GM12874 (cell line): ENCODE data around the gene SLC10A3.

Experiments used
- CTCF ChIP-seq: IDR thresholded peaks from 2 replicates; pipeline ENCODE4 v1.5.1; 2011; ENCODE audit warnings: low read depth, mild to moderate bottlenecking, control low read depth, low read length, moderate library complexity; ENCODE audit not compliant: insufficient read depth

SLC10A3 gene

DNA sequence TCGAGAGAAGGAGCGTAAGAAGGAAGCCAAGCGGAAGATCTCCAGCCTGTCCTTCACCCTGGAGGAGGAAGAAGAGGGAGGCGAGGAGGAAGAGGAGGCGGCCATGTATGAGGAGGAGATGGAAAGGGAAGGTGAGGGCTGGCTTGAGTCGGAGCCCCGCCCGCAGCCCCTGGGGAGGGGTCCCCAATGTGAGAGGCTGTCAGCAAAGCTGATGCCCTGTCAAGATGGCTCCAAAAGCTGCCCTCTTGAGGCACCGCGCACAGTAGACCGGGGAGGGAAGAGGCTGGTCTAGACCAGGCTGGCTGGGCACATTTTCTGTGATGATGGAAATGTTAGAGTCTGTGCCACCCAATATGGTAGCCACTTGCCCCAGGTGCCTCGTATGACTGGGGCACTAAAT, 44.0 kb downstream of the SLC10A3 start:
- TF ChIP-seq CTCF = no peak

DNA sequence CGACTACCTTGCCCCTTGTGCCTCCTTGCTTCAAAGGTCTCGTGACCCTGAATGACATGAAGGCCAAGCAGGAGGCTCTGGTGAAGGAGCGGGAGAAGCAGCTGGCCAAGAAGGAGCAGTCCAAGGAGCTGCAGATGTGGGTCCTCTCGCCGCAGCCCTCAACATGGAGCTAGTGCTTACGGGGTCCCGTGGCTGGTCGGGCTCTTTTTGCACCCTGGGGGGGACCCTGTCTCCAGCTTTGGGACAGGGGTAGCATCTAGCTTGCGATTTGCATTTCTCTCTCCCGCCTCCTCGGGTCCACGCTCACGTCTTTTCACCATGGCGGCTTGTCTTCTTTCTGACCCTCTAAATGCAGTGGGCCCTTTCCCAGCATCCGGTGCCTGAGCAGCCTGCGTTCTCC, 44.7 kb downstream of the SLC10A3 start:
- no peak for TF ChIP-seq CTCF

DNA sequence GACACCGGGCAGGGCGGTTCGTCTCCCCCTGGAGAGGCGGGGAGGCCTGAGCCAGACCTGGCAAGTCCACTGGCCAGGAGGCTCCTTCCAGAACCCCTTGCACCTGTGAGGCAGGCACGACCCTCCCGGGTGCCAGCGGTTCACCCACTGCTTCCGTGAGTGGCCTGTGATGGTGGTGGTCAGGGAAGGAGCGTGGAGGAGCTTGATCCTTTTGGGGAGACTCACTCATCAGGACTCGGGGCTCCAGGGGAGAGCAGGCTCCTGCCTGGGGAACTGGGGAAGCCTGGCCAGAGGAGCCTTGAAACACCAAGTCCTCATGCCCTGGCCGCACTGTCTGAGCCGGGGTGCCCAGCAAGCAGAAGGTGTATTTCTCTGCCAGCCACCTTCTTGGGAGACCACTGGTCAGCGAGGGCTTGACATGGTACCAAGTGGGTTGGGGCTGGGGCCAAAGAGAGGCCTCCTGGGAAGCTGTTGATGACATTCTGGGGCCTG, 45.6 kb downstream of the SLC10A3 start:
- no peak for TF ChIP-seq CTCF

GRCh38 chrX:154443992-154444754, 46.3 kb downstream of the SLC10A3 start, which contains the start of gene FAM50A:
FAM50A (plus strand) TSS chrX:154444141; CDS start chrX:154444236, 95 bp downstream.
- no peak for TF ChIP-seq CTCF

DNA sequence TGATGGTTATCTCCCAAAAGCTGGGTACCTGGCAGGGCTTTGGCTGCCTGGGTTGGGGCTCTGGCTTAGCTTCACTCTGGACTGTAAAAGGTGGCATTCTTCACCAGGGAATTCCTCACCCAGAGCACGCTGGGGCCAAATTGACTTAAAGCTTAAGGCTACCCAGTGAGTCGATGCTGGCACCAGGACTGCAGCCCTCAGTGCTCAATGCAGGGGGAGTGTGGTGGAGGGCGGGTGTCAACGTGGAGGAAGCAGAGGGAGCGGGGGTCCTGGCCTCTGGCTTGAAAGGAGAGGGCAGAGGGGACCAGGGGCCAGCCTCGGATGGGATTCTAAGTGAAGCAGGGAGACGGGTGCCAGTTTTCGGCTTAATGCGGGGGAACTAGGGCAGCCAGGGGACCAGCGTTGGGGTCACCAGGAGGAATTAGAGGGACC, 46.9 kb downstream of the SLC10A3 start:
- TF ChIP-seq CTCF = no peak

- TF ChIP-seq CTCF = no peak
Observed at GRCh38 chrX:154441984-154442707, 48.3 kb downstream of the SLC10A3 start.

GRCh38 chrX:154441564-154441963, 48.9 kb downstream of the SLC10A3 start:
- no peak for TF ChIP-seq CTCF
